HG03354 (cell line): ENCODE measurements around the gene THSD7B.

Experiments used
- ATAC-seq: cut with Tn5 transposase; IDR thresholded peaks from one replicate; pipeline ENCODE4 v1.9.1; 2021; ENCODE audit warnings: mild to moderate bottlenecking; ENCODE audit not compliant: unreplicated experiment, poor library complexity, severe bottlenecking

The THSD7B gene

DNA sequence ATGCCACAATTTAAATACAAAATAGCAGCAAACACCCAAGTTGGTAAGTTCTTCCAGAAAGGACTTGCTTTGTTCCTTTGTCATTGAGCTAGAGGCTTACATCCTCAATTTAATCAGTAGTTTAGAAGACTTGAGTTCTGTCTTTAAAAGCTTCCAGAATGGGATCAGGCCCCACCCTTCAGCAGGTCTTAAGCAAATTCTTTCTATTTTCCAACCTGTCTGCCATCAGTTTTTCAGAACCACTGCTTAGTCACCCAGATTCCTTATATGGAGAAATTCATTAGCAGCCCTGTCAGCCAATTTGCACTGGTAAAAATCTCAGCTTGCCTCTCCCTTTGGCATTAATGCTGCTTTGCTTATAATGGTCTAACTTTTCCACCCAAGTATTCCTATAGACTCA is 935.3 kb downstream of the THSD7B start:
- ATAC-seq = no peak

DNA sequence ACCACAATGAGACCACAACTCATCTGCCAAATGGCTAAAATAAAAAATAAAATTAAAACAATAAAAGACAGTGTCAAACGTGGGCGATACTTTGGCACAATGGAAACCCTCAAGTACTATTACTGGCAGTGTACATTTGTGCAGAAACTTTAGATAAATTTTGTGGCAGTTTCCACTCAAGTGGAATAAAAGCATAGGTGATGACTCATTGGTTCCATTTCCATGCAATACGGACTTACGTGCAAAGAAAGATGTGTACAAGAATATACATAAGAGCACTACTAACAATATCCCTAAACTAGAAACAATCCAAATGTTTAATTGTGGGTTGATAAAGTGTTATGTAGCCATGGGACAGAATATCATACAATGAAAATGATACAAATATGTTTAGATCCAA is 940.0 kb downstream of the THSD7B start:
- no peak for ATAC-seq

DNA sequence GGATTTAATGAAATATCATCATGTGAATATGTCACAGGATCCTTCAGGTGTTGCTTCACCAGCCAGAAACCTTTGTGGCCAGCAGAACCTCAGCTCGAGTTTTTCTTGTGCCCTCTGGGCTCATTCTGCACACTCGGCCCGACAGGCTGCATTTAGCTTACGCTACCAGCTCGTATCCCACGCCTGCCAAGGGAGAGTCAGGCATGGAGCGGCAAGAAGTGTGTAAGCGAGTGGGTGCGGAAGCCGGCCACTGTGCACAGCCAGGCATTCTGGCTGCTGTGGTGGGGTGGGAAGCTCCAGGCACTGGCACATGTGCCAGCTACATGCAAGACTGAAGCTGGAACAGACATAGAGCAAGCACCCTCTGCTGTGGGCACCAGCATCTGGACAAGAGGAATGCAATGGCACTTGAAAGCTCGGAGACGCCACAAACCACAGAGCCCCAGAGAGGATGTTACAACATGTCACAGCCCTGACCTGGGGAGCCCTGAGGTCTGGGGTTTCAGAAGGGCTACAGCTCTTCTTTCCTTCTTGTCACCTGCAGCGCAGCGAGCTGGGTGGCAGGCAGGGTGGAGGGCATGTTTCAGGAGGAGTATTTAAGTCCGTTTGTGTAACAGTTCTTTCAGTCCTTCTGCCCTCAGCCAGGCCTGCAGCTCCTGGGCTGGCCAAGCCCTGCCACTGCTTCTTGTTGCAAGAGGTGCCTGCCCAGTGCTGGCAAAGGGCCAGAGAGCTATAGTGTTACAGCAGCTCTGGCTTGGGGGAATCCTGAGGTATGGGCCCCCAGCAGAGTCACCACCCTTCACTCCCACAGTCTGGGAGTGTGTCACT is 941.7 kb downstream of the THSD7B start:
- ATAC-seq = no peak

DNA sequence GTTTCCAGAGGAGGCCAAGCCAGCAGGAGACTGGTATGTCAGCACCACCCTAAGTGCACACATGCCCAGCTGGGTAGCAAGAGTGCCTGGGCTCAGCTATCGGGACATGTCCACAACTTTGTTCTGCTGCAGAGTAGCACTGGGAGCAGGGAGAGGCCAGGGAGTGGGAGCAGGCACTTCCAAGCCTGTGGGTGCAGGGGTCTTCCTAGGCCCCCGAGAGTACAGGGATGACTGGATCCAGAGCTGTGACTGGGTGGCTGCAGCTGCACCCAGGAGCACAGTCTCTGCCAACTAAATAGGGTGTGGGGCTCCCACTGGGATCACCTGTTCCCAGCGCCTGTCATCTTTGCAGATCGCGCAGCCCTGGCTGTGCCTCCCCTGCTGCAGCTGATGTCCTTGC is 943.0 kb downstream of the THSD7B start:
- ATAC-seq = no peak

DNA sequence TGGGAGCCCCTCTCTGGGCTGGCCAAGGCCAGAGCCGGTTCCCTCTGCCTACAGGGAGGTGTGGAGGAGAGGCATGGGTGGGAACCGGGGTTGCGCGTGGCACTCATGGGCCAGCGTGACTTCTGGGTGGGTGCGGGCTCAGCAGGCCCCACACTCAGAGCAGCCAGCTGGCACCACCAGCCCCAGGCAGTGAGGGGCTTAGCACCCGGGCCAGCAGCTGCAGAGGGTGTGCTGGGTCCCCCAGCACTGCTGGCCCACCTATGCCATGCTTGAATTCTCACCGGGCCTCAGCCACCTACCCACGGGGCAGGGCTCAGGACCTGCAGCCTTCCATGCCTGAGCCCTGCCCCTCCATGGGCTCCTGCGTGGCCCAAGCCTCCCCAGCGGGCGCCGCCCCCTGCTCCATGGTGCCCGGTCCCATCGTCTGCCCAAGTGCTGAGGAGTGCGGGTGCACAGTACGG is 950.4 kb downstream of the THSD7B start:
- ATAC-seq = no peak

DNA sequence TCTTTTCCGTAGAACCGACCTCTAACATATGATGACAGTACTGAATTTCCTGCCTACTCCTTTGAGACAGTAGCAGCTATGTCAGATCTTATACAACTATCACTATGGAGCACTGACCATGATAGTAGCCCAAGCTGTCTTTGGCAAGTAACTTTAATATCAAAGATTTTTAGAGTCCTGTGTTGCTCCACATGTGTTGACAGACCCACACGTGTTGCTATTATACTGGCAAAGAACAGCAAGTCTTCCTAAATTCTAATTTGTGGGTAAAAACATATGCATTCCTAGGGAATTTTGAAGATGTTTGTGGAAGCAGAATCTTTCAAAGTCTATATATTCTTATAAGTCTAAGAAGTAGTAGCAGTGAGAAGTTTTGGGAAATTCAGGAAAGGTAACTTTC is 953.4 kb downstream of the THSD7B start:
- no peak for ATAC-seq

DNA sequence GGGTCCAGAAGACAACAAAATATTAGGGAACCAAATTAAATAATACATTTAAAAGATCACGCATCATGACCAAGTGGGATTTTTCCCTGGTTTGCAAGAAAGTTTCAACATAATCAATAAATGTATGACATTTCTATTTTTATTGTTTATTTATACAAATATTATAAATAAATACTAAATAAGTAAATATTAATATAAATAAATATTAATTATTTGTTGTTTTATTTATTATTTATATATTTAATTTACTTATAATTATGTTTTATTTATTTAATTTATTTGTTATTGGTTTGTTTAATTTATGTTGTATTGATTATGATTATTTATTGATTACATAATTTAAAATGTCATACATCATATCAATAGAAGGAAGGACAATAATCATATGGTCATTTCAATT is 956.4 kb downstream of the THSD7B start:
- ATAC-seq = no peak

DNA sequence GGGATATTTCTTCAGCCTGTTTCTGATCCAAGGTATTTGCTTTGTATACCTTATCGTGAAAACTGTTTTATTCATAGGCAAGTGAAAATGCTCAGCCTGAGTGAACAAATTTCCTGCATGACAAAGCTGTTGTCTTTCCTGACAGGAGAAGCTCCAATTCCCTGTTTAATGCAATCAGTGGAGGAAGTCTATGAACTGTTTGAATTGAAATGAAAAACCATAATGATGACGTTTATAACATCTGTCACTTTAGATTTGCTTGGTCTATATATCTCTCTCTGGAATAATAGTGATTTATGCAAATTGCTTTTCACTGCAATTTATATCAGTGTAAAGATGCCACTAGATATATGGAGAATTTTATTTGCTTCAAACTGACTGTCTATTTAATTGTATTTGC is 959.6 kb downstream of the THSD7B start:
- no peak for ATAC-seq
